IPS-11a (cell line): ENCODE results near the gene ATP8A2.
"Not testable (repeated sequence)": the region's sequence is repeated elsewhere in the genome, so short reads cannot be mapped to it uniquely, and the experiment has no call there.

Source experiments
- H3K4me3 ChIP-seq: one replicate; pipeline ENCODE4 v1.5.1; 2013; ENCODE audit warnings: low read depth, low read length, control low read depth

Gene ATP8A2

DNA sequence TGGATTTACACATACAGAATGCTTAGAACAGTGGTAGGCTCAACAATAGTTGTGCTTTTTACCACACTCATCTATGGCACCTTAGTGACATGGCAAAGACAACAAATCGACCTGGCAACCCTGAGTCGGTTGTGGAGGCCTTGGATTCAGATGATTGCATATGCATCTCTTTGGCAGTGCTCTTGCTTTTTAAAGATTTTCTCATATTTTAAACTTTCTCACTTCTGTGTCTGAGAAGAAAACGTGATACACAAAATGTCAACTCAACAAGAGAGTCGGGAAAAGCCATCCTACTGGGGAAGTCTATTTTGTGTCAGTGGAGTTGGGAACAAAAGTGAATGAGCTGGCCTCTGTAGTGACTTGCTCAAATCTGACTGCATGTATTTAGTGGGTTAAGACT lies 85.8 kb downstream of the ATP8A2 start:
- H3K4me3 ChIP-seq = no peak overlapping the region

DNA sequence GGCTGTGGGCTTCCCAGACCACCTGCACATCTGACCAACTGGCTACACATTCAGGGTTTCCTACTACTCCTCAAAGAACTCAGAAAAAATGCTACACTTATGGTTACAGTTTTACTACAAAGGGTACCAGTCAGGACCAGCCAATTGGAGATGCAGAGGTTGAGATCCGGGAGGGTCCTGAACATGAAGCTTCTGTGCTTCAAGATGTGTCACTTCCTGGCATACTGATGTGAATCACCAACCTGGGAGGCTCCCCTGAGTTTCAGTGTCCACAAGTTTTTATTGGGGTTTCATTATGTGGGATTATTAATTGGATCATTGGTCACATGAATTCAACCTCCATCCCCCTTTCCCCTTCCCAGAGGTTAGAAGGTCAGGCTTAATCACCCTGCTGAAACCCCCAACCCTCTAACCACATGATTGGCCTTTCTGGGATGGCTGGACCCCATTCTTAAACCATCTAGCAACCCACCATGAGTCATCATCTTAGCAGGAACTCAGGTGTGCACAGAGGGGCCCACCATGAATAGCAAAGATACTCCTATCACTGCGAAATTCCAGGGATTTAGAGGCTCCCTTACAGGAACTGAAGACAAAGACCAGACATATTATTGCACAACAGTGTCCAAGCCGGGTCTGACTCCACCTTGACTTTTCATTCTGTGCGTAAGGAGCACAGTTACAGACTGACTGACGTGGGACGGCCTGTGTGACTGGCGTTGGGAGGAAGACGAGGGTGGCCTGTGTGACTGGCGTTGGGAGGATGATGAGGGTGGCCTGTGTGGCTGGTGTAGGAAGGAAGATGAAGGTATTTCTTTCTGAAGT lies 90.7 kb downstream of the ATP8A2 start:
- no peak overlapping the region for H3K4me3 ChIP-seq

DNA sequence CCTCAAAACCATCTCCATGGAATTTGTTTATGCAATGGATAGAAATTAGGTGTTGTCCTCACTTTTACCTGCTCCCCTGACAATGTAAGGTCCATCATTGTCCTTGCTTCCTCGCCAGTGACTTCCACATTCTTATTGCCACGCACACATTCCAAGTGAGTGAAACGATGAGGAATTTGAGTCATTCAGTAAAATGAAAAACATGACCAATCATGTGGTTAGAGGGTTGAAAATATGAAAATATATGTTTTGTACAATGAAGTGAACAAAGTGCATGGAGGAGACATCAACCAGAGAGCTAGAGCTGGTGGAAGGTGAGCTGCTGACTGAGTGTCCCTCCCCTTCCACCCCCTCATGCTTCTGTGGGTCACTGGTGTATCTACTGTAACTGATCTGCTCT lies 91.7 kb downstream of the ATP8A2 start:
- H3K4me3 ChIP-seq = no peak overlapping the region

DNA sequence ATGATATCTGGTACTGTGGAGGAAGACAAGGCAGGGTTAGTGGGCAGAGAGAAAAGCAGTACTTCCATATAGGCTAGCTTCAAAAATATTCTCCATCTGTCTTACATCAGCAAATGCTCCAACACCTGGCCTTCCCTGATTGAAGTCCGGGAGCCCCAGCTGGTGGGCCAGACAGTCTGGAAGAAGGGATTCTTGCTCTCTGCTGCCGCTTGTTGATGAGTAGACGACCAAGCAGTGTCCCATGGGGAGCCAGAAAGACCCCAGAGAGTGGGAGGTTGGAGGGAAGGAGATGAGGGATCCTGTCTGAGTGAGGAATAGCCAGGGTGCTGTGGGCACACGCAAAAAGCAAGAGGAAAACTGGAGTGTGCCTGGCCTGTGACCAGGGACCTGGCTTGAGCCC lies 95.1 kb downstream of the ATP8A2 start:
- no peak overlapping the region for H3K4me3 ChIP-seq

DNA sequence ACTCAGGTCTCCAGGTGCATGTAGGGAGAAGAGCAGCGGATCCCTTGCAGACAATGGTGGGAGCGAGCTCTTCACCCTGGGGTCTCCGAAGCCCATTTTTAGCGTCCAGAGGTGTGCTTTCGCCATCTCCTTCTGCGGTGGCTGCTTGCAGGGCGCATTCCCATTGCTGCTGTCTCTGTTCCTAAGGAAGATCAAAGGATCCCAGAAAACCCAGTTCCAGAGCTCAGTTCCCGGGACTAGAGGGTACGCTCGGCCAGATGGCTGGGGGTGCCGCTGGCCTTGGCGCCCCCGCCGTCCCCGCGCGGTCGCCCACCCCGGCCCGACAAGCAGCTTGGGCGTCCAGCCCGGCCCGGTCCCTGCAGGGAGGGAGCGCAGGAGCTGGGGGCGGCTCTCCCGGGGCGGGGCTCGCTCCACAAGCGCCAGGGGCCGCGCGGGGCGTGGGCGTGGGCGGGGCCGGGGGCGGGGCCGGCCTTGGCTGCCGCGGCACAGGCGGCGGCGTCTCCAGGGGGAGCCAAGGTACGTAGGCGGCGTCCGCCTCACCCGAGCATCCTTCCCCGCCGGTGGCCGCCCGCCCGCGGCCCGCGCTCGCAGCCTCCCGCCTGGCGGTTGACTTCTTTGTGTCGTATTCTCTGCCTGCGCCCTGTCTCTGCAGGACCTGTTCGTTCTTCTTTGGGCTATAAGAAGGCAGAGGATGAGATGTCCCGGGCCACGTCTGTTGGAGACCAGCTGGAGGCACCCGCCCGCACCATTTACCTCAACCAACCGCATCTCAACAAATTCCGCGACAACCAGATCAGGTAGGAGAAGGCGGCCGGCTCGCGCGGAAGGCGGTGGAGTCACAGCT lies 96.8 kb downstream of the ATP8A2 start:
- H3K4me3 ChIP-seq = peak overlapping the region; percentile 50

DNA sequence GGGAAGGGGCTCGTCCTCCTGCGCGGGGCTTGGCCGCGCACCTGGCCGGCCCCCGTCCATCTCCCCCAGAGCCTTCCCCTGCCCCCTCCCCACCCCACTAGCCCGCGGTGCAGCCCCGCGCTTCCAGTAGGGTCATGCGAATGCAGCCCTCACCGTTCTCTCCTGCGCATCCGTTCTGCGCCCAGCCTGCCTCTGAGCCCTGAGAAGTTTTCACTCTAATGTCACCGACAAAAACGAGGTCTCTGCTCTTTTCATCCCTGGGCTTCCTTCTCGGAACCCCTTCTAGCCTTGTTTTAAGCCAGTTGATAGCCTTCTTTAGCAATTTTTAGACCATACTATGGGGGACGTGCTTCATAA lies 97.4 kb downstream of the ATP8A2 start:
- peak overlapping the region; percentile 50 for H3K4me3 ChIP-seq

DNA sequence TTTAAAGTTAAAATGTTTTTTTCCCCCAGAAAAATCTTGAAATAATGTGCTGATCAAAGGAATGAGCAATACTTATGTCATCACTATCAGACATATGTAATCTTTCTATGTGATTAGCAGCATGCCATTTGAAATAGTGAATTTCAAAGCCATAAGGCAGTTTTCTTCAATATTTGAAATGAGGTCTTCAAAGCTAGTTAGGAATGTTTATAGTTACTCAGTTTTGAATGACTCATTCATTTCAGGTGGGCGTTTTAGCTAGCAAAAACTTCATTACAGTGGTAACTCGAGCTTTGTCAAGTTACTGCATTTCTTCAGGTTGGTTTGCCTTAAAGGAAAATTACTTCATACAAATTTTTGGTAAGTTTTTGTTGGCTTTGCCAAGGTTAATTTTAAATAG lies 102.1 kb downstream of the ATP8A2 start:
- no peak overlapping the region for H3K4me3 ChIP-seq

DNA sequence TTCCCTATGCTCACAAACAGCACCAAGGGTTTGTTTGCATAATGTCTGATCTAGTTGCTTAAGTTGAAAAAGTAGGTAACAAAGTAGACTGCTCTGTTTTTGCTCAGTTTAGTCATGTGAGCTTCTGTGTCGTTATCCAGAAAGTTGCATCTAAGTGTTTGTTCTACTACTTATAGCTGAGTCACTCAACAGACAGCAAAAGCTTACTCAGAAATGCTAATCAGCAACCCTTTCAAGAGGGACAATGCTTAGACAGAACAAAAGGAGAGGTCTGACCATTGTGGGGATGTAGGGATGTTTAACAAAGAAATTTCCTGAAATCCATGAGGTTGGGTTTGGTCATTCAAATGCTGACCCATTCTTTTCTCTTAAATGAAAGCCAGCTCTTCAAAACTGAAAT lies 106.4 kb downstream of the ATP8A2 start:
- H3K4me3 ChIP-seq = no peak overlapping the region

DNA sequence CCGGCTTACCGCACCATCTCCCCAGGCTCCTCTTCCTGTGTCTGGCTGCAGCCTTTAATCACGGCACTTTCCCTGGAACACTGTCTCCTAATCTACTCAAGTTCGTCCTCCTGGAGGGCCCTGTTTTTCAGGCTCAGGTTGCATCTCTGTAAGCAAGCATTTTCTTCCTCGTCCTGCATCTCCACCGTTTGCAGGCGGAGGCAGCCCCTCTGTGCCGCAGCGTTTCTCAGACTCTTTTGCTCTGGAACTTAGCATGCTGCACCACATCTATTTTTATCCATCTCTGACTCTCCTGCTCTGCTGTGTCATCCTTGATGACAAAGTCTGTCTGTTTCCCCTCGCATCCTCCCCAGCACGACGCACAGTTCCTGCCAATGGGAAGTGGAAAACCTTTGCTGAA lies 117.5 kb downstream of the ATP8A2 start:
- no peak overlapping the region for H3K4me3 ChIP-seq

DNA sequence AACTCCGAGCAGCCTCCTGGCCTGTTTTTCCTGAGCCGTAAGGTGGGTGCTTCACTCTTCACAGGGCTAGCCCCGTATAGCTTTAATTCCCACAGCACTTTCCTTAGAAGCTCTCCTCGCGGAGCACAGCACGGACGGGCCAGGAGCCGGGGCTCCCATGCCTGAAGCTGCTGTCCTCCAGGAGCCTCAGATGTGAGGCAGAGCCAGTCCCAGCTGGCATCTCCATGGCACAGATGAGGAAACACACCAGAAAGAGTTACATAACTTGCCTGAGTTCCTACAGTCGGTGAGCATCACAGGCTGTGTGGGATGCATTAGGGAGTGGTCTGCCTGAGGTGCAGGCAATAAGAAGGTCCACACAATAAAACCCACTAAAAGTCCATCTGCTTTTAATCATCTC lies 118.5 kb downstream of the ATP8A2 start:
- H3K4me3 ChIP-seq = no peak overlapping the region

DNA sequence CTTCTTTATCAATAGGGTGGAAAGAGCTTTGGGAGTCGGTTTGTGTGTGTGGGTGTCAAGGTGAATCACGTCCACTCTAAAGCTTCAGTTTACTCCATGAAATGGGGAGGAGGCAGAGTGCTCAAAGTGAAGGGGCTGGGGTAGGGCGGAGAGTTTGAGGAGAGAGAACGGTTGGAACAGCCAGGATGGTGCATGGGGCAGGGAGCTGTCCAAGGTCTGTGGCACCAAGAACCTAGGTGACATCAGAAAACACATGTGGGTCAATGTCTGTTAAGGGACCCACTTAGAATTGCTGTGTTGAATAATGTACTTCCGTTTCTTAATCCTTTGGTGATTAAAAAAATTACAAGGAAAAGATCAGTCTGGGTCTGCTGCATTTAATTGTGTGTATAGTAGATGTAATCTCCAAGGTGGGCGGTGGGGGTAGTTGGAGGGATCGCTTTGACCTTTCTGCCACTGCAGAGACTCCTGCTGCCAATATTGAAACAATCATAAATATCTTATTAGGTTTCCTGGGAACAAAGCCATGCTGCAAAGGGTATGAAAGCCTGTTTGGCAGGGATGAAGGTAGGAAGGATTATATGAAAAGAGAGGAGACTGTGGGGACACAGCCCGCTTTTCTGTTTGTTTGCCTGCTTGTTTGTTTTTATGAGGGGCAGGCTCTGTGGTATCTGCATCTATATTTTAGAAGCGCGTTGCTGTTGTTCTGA lies 122.3 kb downstream of the ATP8A2 start:
- H3K4me3 ChIP-seq = no peak overlapping the region

DNA sequence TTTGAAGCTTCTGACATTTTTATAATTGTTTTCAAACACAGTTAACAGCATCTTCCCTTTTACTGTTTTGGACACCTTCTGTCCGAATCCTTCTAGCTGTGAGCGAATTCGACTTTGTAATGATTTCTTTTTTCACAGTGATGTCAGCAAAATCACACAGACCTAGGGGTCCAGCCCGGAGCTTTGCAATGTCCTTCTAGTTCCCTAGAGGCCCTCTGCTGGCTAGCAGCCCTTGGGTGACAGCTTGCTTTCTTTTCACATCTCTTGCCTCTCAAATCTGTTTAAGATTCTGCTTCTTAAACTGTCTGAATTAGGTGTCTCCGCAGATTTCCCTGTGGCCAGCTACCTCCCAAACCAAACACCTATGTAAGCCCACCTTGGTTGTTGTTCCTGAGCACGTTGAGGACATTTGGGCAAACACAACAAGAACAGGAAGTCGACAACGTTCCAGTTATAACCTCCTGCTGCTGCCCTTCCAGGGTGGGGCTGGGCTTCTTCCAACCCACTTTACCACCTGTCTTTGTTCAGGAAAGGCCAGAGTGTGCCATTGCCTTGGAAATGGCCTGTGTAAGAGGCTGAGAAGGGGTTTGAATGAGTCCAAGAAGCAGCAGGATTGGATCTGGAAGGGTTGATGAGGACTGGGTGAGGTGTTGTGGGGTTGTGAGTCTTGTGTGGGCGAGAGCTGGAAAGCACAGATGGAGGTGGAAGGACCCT lies 123.1 kb downstream of the ATP8A2 start:
- no peak overlapping the region for H3K4me3 ChIP-seq

DNA sequence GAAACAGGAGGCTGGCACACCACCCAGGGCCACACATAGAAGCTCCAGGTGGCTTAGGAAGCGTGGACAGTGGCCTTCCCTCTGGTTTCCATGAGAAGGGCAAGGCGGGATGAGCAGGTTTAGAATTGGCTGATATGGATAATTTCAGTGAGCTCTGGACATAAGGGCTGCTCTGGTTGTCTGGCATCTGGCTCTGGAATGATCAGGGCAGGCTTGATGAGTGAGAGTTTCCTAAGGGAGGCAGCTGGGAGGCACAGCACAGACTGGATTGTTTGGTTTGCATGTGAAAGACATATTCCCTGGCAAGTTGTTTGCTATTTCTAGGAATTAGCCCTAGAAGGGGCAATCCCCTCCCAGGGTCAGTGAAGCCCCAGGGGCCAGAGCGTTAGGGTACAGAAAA lies 129.5 kb downstream of the ATP8A2 start:
- no peak overlapping the region for H3K4me3 ChIP-seq

DNA sequence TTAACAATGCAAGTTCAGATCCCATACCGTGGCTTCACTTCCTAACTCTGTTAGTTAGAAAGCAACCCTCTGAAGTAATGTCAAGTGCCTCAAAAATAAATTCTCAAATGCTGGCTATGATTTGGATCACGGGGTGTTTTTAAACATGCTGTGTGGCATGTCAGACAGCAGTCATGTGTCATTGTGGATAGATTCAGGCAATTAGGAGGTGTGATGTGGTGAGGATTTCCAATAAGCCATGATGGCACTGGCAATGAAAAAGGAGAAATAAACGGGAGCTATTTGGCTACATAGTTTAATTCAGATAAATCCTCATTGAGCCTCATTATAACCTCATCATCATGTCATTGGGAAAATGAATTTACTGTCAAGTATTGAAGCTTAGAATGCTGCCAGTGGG lies 130.3 kb downstream of the ATP8A2 start:
- H3K4me3 ChIP-seq = no peak overlapping the region

DNA sequence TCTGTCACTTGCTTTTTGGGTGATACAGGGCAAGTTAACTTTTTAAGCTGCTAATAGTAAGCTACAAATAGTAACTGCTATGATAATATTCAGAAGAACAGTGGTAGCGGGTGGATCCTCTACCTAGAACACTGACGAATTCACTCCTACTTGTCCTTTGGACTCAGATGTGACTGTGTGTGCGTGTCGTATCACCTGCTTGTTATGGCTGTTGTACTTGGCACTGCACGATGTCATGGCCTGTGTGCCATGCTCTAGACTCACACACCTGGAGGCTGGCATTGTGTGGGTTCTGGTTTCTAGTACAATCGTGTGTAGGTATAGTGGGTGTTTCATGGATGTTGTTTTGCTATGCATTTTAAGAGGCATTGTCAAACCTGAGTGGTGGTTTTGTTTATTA lies 130.8 kb downstream of the ATP8A2 start:
- no peak overlapping the region for H3K4me3 ChIP-seq

DNA sequence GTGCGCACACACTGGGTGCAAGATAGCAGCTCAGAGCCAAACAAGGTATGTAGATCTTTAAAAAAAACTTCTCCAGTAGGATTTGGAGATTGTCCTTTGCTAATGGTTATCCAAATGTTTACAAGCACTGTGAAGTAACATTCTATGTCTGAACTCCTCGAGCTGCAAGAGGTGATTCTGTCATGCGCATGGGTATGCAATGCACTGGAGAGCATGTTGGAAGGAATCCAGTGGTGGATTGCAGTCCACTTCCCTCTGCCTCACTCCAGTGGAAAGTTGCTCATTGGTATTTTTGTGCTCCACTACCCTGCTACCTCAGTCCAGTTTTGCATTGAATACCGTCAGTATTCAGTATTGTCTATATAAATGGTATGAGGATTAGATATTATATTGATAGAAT lies 132.1 kb downstream of the ATP8A2 start:
- H3K4me3 ChIP-seq = no peak overlapping the region

DNA sequence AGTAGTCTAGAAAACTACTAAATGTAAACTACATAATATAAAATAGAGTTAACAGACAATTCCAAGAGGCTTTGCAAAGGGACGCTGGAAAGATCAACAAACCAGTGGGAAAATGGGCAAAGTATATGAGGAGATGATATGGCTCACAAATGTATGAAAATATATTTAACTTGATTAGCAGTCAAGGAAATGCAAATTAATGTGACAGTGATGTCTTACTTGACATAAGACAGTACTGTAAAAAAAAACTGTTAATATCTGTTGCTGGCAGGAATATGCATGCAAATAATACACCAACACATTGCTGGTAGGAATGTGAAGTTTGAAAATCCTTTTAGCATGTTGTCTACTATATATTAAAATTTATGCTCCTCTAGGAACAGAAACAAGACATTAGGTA lies 136.1 kb downstream of the ATP8A2 start:
- H3K4me3 ChIP-seq = no peak overlapping the region

DNA sequence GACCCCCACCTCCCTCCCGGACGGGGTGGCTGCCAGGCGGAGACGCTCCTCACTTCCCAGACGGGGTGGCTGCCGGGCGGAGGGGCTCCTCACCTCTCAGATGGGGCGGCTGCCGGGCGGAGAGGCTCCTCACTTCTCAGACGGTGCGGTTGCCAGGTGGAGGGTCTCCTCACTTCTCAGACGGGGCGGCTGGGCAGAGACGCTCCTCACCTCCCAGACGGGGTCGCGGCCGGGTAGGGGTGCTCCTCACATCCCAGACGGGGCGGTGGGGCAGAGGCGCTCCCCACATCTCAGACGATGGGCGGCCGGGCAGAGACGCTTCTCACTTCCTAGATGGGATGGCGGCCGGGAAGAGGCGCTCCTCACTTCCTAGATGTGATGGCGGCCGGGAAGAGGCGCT lies 141.3 kb downstream of the ATP8A2 start:
- H3K4me3 ChIP-seq = not testable (repeated sequence)

DNA sequence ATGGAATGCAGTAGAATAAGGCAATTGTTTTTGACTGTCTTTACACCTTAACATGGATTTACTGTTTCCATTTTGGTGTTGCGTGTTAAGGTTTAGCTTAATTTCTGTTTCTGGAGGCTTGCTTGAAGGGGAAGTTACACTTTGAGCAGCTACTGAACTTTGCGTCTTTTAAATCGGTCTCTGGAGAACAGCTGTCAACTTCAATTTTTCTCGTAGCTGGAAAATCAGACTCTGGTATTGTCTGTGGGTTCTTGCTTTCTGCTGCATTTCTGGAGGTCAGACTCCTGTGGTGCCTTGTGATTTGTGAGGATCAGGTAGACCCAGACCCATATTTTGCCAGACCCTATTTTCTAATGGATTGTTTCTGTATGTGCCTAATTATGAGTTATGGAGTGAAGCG lies 146.7 kb downstream of the ATP8A2 start:
- H3K4me3 ChIP-seq = no peak overlapping the region

DNA sequence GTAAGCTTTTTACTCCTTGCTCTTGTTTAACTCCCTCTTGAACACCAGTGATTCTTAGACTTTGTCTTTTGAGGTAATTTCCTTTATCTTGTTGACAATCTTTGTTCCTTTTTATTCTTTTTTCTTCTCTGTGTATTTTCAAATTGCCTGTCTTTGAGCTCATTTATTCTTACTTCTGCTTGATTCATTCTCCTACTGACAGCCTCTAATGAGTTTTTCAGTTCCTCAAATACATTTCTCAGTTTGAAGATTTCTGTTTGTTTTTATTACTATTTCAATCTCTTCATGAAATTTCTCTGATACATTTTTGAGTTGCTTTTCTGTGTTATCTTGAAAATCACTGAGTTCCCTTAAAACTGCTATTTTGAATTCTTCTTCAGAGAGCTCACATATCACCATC lies 154.1 kb downstream of the ATP8A2 start:
- no peak overlapping the region for H3K4me3 ChIP-seq

DNA sequence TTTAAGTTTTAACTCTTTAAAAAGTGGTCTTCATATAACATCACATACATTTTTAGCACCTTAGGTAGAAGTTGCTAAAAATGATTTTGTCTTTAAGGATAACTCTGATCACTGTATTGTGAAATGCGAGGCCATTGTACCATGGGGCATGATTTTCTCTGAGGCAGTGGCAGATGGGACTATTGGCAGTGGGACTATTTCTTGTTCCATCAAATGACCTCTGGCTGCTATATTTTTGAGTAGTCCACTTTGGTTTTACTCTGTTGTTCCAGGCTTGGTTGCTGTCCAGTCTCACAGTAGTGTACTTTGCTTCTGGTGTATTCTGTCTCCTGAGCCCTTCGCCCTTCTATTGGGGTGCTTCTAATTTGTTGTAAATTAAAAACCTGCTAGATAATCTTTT lies 156.5 kb downstream of the ATP8A2 start:
- H3K4me3 ChIP-seq = no peak overlapping the region
